Adrenal gland (tissue), 12 donors: ENCODE measurements around the gene TRAF7. TPM values are rescaled to one million over a fixed set of nuclear protein-coding genes. Genes with fewer than 3 reads are reported as not detected.
A peak's percentile ranks its signal among the peaks of the same experiment; 100 is the strongest.

ENCODE experiments used
- DNase-seq, 7 donors: peaks; one replicate each; pipeline ENCODE4 v3.0.0-alpha.2; 2019 to 2020
- H3K27ac ChIP-seq, 5 donors: fragments of 200-600 bp; sonication (generic) in 4 of 5; 1 replicate in 3 of 5; 2 replicates in 2 of 5; pipeline versions ENCODE4 v1.5.1 to v1.8.0; 2016 to 2020; ENCODE audit warnings: mild to moderate bottlenecking in 1 of 5
- H3K27me3 ChIP-seq: fragments of 200-600 bp; 2 replicates; pipeline ENCODE4 v1.8.0; 2021
- H3K36me3 ChIP-seq, 2 donors: fragments of 200-600 bp; replicated peaks in 1 of 2; 1 replicate in 1 of 2; 2 replicates in 1 of 2; pipeline versions ENCODE4 v1.5.1 to v1.8.0; 2018 to 2022
- H3K4me1 ChIP-seq, 2 donors: fragments of 200-600 bp; replicated peaks in 1 of 2; 1 replicate in 1 of 2; 2 replicates in 1 of 2; pipeline versions ENCODE4 v1.5.1 to v1.8.0; 2018 to 2021
- H3K4me3 ChIP-seq, 4 donors: fragments of 200-600 bp; sonication (generic) in 3 of 4; one replicate each; pipeline ENCODE4 v1.5.1; 2016 to 2018
- H3K9me3 ChIP-seq, 3 donors: fragments of 200-600 bp; sonication (generic) in 1 of 3; replicated peaks in 1 of 3; 1 replicate in 2 of 3; 2 replicates in 1 of 3; pipeline versions ENCODE4 v1.5.1 to v1.8.0; 2016 to 2021
- CTCF ChIP-seq, 6 experiments: fragments of 450-650 bp in 4 of 6; fragments of 200-600 bp in 2 of 6; sonication (generic) in 1 of 6; IDR thresholded peaks; 1 replicate in 5 of 6; 2 replicates in 1 of 6; pipeline versions ENCODE4 v1.5.1 to v1.8.0; 2016 to 2021; ENCODE audit warnings: antibody characterized with exemption in 6 of 6, mild to moderate bottlenecking in 2 of 6, moderate library complexity in 1 of 6
- POLR2A ChIP-seq, 2 donors: fragments of 450-650 bp; IDR thresholded peaks; one replicate each; pipeline ENCODE4 v1.6.1; 2017; ENCODE audit warnings: antibody characterized with exemption in 2 of 2, mild to moderate bottlenecking in 2 of 2, moderate library complexity in 1 of 2
- WGBS, 4 donors: extraction: QIAGEN DNeasy Blood & Tissue Kit in 2 of 4; methylation state at CpG; one replicate each; pipeline versions ENCODE4 v1.1.5 to v1.1.7; 2013 to 2017; 5-methylcytosine and 5-hydroxymethylcytosine counted together
- intact Hi-C, 2 donors: fragments of 100-400 bp; cut with DNase I; formaldehyde crosslinking; loops; one replicate each; pipeline versions ENCODE4 v1.14.1 to v1.15.0; 2022 to 2023
- polyA plus RNA-seq, 3 donors: library from polyadenylated mRNA; stranded (reverse); fragments of 200-250 nt in 2 of 3; fragments of 350-450 nt in 1 of 3; fragmentation: Illumina TruSeq in 1 of 3; extraction: RNeasy Lipid Tissue Mini Kit (QIAGEN cat#74804) in 1 of 3; gene quantifications; one replicate each; pipeline ENCODE4 v1.2.3, GENCODE V29; 2013 to 2014
- total RNA-seq, 9 donors: library from RNA; depleted of rRNA in 4 of 9; stranded (reverse); fragments of >200 nt in 4 of 9; fragments of 120-200 nt in 1 of 9; fragmentation: NEBNext Ultra II Directional in 1 of 9; extraction: Animal tissue kit (Norgen Biotek cat#: 25700) in 1 of 9; gene quantifications; one replicate each; pipeline versions ENCODE4 v1.1.0 to v1.2.4, GENCODE V29; 2013 to 2023
- donor health status: healthy with polysubstance abuse.
- donor health status: Bipolar disorder and iron deficiency.
- donor health status: DM: yes; HTN: yes; CAD: no.
- donor health status: DM: no; HTN: no; CAD: no.
- donor health status: DM: no; HTN: no; CAD: no.
- donor health status: DM: yes; HTN: yes; CAD: no.

The TRAF7 gene
- total and polyA plus RNA-seq, 12 donors, result 21.0 to 129 (median 52.2) TPM

- H3K4me3 ChIP-seq, result no peak overlapping the region
- peak overlapping the region in 2 of 5 donors; percentile 77 to 79 for H3K27ac ChIP-seq
- TF ChIP-seq CTCF (IDR thresholded peaks at IDR 0.05) (no peak), POLR2A (IDR thresholded peaks at IDR 0.05) (no peak)
Observed at GRCh38 chr16:2147378-2147777, 8.2 kb upstream of the TRAF7 start.

DNA sequence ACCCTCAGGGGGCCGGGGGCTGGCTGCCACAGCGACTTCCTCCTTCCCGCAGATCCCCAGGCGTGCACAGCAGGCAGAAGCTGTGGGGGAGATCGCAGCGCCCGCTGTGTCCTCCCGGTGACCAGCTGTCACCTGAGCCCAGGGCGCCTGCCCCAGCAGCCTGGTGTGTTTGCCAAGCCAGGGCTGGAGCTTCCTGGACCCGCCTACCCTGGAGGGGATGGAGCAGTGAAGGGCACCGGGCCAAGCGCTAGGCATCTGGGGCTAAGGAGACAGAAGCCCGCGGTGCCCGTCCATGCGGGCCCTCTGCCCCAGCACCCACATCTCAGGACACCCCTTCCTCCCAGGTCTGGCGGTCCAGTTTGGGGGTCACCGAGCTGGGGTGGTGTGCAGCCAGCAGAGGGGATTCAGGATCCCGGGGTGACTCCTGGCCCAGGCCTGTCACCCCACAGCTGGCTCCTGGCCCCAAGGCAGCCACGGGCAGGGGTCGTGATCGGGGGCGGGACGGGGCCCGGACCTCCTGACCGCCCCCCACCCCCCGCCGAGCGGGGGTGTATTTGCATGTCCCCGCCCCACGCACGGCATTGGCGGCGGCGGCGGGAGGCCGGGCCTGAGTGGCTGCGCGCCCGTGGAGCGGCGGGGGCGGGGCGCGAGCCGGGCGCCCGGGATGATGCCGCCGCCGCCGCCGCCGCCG is 7.5 kb upstream of the TRAF7 start, which contains the start of gene RAB26:
TSS of gene RAB26 (plus strand) at position 645 of the 691 bp plus-strand sequence. CDS start 159 bp downstream, outside the sequence.
- peak; percentile 87 to 95 (median 93) for DNase-seq
- Histone ChIP-seq H3K27ac (peak within 1 kb of the TSS in 2 of 5 donors; percentile 77 to 79), H3K36me3 (no peaks in the 10 kb centered on the region), H3K4me3 (peak within 1 kb of the TSS in 1 of 4 donors; percentile 71), H3K27me3 (no peaks in the 10 kb centered on the region), H3K4me1 (peaks cover 11 to 35% of the 10 kb centered on the region in 2 donors), H3K9me3 (no peaks in the 10 kb centered on the region)
- no peak for TF ChIP-seq CTCF (IDR thresholded peaks at IDR 0.05)
- no peak for TF ChIP-seq POLR2A (IDR thresholded peaks at IDR 0.05)
- 3 to 13% (median 4%) methylated on average over 6 to 55 of the region's 55 CpGs for WGBS, 4 donors
- intact Hi-C loops, result loop anchor here in 1 of 2 donors (5.0 kb wide), 1 partner anchor 126 kb away; no protein-coding TSS in a partner anchor

More at GRCh38 chr16:2147378-2147777, 8.2 kb upstream of the TRAF7 start:
- Histone ChIP-seq H3K9me3 (no peaks in the 10 kb centered on the region), H3K36me3 (no peaks in the 10 kb centered on the region), H3K4me1 (peaks cover 5 to 28% of the 10 kb centered on the region in 2 donors), H3K27me3 (no peaks in the 10 kb centered on the region)
- 33 to 80% (median 66%) methylated on average over 1 to 6 of the region's 6 CpGs for WGBS, 4 donors
- no peak for DNase-seq
- intact Hi-C loops, result loop anchor here in 1 of 2 donors (5.0 kb wide), 1 partner anchor 125 kb away; no protein-coding TSS in a partner anchor

DNA sequence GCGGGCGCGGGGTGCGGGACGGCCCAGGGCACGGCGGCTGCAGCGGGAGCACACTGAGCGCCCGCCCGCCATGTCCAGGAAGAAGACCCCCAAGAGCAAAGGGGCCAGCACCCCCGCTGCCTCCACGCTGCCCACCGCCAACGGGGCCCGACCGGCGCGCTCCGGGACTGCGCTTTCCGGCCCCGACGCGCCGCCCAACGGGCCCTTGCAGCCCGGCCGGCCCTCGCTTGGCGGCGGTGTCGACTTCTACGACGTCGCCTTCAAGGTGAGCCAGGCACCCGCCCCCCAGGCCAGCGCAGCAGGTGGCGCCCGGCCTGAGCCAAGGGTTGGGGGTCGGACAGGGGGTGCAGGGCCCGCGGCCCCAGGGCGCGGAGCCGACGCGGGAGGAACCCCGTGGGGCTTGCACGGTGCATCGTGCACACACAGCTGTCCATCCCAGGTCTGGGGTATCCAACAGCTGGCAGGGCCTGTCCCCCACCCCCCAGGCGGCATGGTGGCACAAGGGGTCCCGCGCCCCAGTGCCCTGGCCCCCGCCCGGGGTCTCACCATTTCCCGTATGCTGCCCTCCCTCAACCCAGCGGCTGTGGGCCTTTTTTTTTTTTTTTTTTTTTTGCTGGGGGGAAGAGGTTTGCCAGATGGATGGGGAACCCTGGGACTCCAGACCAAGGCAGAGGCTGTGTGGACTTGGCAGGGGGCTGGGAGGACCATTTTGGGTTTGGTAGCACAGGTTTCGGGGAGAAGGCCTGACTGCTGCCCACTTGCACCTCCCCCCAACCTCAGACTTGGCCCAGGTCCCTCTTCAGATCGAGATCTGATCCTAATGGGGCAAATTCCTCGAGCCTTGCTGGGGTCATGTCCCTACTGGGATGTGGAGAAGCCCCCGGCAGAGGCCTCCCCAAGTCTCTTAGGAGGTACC is 6.6 kb upstream of the TRAF7 start:
- intact Hi-C loops, result loop anchor here in 1 of 2 donors (5.0 kb wide), 1 partner anchor 127 kb away; no protein-coding TSS in a partner anchor
- peak overlapping the region in 1 of 5 donors; percentile 77 for H3K27ac ChIP-seq
- no peaks in the 10 kb centered on the region for H3K36me3 ChIP-seq
- no peaks in the 10 kb centered on the region for H3K9me3 ChIP-seq
- 2 to 13% (median 3%) methylated on average over 5 to 62 of the region's 62 CpGs for WGBS, 4 donors
- no peak for TF ChIP-seq POLR2A (IDR thresholded peaks at IDR 0.05)
- TF ChIP-seq CTCF (IDR thresholded peaks at IDR 0.05), result peak in 1 of 6 experiments; percentile 31
- H3K27me3 ChIP-seq, result no peaks in the 10 kb centered on the region
- H3K4me3 ChIP-seq, result peak overlapping the region in 1 of 4 donors; percentile 71
- no peak for DNase-seq
- peaks cover 19 to 44% of the 10 kb centered on the region in 2 donors for H3K4me1 ChIP-seq
